Metanephros (tissue), 2 donors: Measurements from ENCODE around the gene GPR160. TPM values are rescaled to one million over a fixed set of nuclear protein-coding genes. Genes with fewer than 3 reads are reported as not detected.

Source experiments
- small RNA-seq: library from RNA; depleted of rRNA; stranded (forward); fragments of <200 nt; gene quantifications from one replicate; pipeline ENCODE3, GENCODE V24; 2014; ENCODE audit warnings: low replicate concordance
- total RNA-seq: library from RNA; depleted of rRNA; stranded (reverse); fragments of >200 nt; gene quantifications from one replicate; pipeline ENCODE4 v1.2.3, GENCODE V29; 2014

Gene GPR160, protein sequence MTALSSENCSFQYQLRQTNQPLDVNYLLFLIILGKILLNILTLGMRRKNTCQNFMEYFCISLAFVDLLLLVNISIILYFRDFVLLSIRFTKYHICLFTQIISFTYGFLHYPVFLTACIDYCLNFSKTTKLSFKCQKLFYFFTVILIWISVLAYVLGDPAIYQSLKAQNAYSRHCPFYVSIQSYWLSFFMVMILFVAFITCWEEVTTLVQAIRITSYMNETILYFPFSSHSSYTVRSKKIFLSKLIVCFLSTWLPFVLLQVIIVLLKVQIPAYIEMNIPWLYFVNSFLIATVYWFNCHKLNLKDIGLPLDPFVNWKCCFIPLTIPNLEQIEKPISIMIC
- total RNA-seq, result 25.9 TPM

GRCh38 chr3:170037463-170038433 lies at the start of gene GPR160:
GPR160 (plus strand) TSS chr3:170037995; CDS start chr3:170083973, 45,978 bp downstream.

Small RNA genes lying within 50 kb of the gene (small RNA-seq; reads per million reads assigned to genes)
- not detected for gene RNU4-38P

Other genes with a start within 250 kb of the GPR160 start
- 0.35 TPM for gene LRRIQ4, start 225.1 kb upstream of the GPR160 start, total RNA-seq
- 8.3 TPM for gene LRRC34, start 225.1 kb upstream of the GPR160 start, total RNA-seq
- gene LRRC31, start 168.1 kb upstream of the GPR160 start, total RNA-seq, result not detected
- gene SAMD7, start 126.4 kb upstream of the GPR160 start, total RNA-seq, result 0.18 TPM
- gene SEC62, start 71.2 kb upstream of the GPR160 start, total RNA-seq, result 56.0 TPM
- gene PHC3, start 143.7 kb downstream of the GPR160 start, total RNA-seq, result 70.4 TPM
- gene PRKCI, start 184.4 kb downstream of the GPR160 start, total RNA-seq, result 64.1 TPM